HT-29 (cell line): ENCODE results near the gene EIPR1. TPM values are rescaled to one million over a fixed set of nuclear protein-coding genes. Genes with fewer than 3 reads are reported as not detected.

ENCODE experiments used
- DNase-seq: peaks from one replicate; pipeline ENCODE4 v3.0.0-alpha.2; 2015; ENCODE audit warnings: low spot score
- total RNA-seq: library from RNA; depleted of rRNA; stranded (reverse); fragments of >200 nt; shearing (Covaris generic); gene quantifications from 2 replicates; pipeline ENCODE4 v1.2.3, GENCODE V29; 2014

Gene EIPR1
- total RNA-seq, 1 experiment from 2014 or later = 82.2 TPM

GRCh38 chr2:3249476-3249962 is 128.1 kb downstream of the EIPR1 start:
- no peak for DNase-seq

GRCh38 chr2:3248754-3249475 is 128.7 kb downstream of the EIPR1 start:
- DNase-seq = no peak

GRCh38 chr2:3246928-3247714 is 130.5 kb downstream of the EIPR1 start:
- no peak for DNase-seq

- DNase-seq = no peak
Measured at GRCh38 chr2:3246406-3246805, 131.2 kb downstream of the EIPR1 start.

GRCh38 chr2:3244486-3244885 is 133.1 kb downstream of the EIPR1 start:
- no peak for DNase-seq

- no peak for DNase-seq
Measured at GRCh38 chr2:3243804-3244203, 133.8 kb downstream of the EIPR1 start.

DNA sequence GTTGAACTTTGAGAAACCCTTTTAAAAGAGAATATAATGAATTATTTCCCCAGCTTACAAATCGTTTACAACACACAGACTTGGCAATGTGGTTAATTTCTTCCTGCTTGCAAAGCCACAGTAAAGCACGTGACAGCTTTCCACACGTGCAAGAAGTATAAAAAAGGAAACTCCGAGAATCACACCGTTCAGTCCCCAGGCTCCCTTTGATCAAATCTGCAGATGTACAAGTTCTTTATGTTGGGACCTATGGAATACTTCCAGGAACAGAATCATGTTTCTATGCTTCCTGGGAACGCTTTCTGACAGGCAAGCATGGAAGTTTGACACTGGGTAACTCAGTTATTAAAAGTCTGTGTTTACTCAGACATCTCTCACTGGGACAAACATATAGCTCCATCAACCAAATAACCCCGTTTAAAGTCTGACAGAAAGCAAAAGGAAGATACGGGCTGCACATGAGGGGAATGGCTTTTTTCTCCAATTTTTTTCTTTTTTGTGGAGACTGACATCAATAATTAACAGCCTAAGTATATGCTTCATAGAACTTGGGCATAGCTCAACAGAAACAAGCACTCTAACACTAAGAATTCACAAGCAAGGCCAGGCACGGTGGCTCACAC is 134.8 kb downstream of the EIPR1 start:
- no peak for DNase-seq

GRCh38 chr2:3241971-3242746 is 135.5 kb downstream of the EIPR1 start:
- DNase-seq = no peak

DNA sequence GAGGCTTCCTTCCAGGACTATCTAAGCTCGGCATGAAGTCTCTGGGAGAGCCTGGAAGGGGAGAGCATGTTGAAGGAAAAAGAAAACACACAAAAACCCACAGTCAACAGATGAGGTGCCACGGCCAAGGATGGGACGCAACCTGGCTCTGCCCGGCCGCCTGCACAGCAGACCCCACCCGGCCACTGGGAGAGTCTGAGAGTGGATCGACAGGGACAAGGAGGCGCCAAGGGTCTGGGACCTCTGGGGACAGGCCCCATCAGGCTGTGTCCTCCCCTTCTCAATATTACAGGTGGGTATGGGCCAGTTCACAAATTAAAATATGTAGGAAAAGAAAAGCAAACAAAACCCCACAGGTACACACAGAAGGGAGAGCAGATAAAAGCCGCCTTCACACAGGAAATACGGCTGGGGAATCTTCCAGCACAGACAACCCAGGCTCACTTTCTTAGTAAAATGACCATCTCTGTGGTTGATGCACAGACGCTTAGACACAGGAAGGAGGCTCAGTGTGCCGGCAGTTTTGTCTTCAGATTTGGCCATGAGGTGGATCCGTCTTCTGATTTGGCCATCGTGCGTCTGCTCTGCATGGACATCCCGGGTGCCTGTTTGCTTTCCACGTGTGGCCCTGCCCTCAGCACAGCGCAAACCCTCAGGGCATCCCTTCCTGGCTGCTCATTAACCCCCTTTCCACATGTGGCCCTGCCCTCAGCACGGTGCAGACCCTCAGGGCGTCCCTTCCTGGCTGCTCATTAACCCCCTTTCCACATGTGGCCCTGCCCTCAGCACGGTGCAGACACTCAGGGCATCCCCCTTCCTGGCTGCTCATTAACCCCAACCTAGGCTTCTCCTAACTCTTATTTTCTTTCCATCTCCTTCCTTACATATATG is 138.4 kb downstream of the EIPR1 start:
- no peak for DNase-seq

- DNase-seq = no peak
Measured at GRCh38 chr2:3236300-3237045, 141.1 kb downstream of the EIPR1 start.

DNA sequence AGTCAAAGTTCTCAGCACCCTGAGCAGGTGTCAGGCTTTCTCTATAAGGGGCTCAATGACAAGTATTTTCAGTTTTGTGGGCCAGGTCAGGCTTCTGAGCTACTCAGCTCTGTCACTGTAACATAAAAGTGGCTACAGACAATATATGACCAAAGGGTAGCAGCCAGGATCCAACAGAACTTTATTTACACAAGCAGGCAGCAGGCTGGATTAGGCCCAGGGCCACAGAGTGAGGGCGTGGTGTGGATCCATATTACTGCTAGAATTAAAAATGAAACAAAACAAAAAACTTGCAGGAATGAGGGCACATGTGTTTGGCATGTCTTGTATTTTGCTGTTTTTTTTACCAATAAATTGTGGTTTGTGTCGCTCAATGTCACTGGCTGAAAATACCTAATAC is 143.7 kb downstream of the EIPR1 start:
- DNase-seq = no peak

DNA sequence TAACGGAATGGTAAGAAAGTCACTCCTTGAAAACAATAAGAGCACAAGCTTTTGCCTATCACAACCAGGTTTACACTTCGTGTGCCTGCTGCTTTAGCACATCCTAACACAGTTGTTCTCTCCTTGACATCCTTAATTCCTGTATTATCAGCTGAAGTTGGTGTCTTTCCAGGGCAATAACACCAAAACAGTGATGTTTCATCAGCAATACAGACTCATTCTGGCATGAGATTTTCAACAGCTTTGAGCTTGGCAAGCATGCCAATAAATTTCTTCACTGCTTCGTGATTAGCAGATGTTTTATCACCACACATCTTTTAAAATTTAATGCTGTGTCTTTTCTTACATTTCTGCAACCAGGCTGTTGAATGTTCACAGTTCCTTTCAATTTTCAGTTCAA is 148.4 kb downstream of the EIPR1 start:
- no peak for DNase-seq

GRCh38 chr2:3224681-3225080 is 152.9 kb downstream of the EIPR1 start:
- no peak for DNase-seq

GRCh38 chr2:3223080-3223923 is 154.3 kb downstream of the EIPR1 start:
- DNase-seq = no peak

- peak; percentile 79 for DNase-seq
Measured at GRCh38 chr2:3222636-3223035, 155.0 kb downstream of the EIPR1 start.

GRCh38 chr2:3219536-3219935 is 158.1 kb downstream of the EIPR1 start:
- DNase-seq = no peak

- no peak for DNase-seq
Measured at GRCh38 chr2:3217646-3218045, 160.0 kb downstream of the EIPR1 start.

- DNase-seq = no peak
Measured at GRCh38 chr2:3216841-3217495, 160.7 kb downstream of the EIPR1 start.
